HK-2 (cell line): Measurements from ENCODE around the gene TRMT10C.
"Not testable (repeated sequence)": the region's sequence is repeated elsewhere in the genome, so short reads cannot be mapped to it uniquely, and the experiment has no call there.

Experiments
- DNase-seq: peaks from one replicate; pipeline ENCODE4 v3.0.0-alpha.2; 2018; ENCODE audit not compliant: unreplicated experiment

Gene TRMT10C

GRCh38 chr3:101548527-101549105, 13.1 kb upstream of the TRMT10C start:
- no peak for DNase-seq

DNA sequence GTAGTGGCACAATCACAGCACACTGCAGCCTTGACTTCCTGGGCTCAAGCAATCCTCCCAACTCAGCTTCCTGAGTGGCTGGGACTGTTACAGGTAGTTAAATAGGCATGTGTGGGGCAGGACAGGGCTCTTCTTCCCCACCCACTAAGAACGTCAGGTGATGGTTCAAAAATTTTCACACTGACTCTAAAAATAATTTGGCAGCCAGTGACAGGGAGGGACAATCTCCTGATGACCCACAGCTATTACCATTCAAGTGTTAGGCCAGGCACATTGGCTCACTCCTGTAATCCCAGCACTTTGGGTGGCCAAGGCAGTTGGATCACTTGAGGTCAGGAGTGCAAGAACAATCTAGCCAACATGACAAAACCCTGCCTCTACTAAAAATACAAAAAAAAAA, 12.2 kb upstream of the TRMT10C start:
- DNase-seq: no peak

GRCh38 chr3:101551359-101552081, 10.1 kb upstream of the TRMT10C start:
- DNase-seq: not testable (repeated sequence)

DNA sequence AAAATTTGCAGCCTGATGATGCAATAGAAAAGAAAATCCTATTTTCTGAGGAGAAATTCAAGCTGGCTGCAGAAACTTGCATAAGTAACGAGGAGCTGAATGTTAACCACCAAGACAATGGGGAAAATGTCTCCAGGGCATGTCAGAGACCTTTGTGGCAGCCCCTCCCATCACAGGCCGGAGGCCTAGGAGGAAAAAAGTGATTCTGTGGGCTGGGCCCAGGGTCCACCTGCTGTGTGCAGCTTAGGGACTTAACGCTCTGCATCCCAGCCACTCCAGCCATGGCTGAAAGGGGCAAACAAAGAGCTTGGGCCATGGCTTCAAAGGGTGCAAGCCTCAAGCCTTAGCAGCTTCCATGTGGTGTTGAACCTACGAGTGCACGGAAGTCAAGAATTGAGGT, 8.3 kb upstream of the TRMT10C start:
- not testable (repeated sequence) for DNase-seq

GRCh38 chr3:101556064-101556463, 5.6 kb upstream of the TRMT10C start:
- no peak for DNase-seq

DNA sequence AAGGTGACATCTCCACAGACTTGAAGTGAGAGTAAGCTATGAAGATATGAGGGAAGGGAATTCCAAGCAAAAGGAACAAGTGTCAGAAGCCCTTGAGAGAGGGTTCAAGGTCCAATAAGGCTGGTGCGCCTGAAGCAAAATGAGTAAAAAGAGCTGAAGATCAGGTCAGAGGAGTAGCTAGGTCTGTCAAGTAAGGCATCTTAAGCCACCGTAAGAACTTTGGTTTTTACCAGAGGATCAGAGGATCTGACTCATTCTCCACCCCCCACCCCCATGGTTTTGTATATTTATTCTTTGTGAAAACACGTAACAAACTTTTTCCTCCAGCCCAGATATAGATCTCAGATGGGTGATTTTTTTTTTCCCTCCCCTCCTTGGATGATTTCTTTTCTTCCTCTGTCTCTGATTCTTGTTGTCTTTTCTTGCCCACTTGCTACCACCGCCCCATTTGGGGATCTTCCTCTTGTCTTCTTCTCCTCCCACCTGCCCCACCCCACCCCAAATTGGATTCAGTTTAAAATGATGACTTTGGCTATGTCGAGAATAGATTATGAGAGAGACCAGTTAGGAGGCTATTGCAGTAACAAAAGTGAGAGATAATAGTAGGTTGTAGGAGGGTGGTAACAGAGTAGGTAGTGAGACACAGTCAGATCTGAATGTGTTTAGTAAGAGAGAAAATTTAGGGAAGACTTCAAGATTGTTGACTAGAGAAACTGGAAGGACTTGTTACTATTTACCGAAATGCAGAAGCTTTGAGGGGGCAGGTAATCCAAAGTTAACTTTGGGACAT, 6.1 kb downstream of the TRMT10C start:
- DNase-seq: no peak

DNA sequence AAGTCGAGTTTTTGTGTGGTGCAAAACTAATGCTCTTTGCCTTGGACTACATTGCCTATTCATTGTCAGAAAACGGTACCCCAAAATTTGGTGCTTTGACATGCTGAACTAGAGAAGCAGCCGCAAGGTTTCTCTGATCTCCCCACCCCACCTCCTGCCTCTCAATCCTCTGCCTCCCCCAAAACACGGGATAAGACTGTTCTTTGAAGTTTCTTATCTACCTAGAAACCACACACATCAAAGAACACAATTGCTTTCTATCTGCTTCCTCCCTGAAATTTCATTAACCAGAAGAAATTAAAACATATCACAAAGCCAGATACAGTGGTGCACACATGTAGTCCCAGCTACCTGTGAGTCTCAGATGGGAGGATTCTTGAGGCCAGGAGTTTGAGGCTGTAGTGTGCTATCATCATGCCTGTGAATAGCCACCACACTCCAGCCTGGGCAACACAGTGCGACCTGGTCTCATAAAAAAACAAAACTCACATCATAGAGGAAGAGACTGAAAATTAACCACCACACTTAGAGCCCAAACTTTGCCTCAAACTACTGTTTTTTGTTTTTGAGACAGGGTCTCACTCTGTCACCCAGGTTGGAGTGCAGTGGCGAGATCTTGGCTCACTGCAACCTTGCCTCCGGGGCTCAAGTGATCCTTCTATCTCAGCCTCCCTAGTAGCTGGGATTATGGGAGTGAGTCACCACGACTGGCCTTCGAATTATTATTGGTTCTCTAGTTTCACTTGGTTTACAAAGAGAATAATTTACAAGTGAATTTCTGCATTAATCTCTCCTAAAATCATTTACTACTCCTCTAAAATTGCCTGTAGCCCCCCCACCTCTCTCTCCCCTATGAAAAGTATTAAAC, 9.6 kb downstream of the TRMT10C start:
- DNase-seq: no peak

GRCh38 chr3:101573449-101574387, 12.1 kb downstream of the TRMT10C start, which contains the start of gene PCNP:
Gene PCNP, plus strand, starts transcription at chr3:101574180. Its CDS starts 36 bp downstream, at chr3:101574216.
- DNase-seq: peak; percentile 99

DNA sequence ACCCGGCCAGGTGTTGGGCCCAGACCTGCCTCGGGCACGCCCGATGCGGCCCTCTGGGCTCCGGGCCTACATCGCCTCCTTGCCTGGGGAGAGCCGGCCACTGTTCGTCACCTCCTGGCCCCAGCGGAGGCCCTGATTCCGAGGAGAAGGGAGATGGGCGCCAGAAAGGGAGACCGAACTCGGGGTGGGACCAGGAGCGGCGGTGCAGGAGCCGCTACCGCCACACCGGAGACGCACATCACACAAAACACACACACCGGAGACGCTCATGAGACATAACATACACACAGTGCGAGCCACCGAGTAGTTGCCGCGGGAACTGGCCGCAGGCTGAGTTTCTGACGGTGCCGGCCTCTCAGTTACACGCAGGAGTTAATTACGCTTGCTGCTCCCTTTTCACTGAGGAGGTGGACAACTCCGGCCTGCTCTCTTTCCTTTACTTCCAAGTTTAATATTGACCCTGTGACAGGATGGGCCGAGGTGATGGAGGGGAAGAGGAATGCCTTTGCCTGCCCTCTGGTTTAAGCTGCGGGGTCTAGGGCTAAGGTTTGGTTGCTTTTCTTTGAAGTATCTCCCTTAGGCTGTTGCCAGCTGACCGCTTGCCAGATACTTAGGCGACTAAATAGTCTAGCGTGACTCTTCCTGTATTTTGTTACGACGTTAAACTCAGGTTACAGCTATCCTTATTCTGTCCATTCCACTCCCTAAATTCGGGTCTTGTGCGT, 12.9 kb downstream of the TRMT10C start:
- DNase-seq: peak; percentile 71

- DNase-seq: no peak
Observed at GRCh38 chr3:101577286-101577685, 15.6 kb downstream of the TRMT10C start.

DNA sequence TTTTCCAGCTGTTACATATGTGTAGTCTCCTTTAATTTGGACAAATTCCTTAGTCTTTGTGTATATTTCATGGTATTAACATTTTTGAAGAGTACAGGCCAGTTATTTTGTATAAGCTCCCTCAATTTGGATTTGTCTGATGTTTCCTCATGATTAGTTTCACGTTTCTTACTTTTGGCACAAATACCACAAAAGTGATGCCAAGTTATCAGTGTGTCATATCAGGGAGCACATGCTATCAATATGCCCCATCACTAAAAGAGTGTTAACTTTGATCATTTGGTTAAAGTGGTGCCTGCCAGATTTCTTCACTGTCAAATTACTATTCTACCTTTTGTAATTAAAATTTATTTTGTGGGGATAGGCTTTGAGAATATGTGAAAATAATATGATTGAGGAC, 26.9 kb downstream of the TRMT10C start:
- no peak for DNase-seq

- no peak for DNase-seq
Observed at GRCh38 chr3:101591071-101591470, 29.4 kb downstream of the TRMT10C start.

DNA sequence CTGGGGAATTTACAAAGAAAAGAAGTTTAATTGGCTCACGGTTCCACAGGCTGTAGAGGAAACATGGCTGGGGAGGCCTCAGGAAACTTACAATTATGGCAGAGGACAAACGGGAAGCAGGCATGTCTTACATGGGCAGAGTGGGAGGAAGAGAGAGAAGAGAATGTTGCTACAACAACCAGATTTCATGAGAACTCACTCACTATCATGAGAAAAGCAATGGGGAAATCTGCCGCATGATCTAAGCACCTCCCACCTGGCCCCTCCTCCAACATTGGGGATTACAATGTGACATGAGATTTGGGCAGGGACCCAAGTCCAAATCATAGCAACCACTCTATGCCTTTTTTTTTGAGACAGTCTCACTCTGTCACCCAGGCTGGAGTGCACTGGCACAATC, 41.1 kb downstream of the TRMT10C start:
- no peak for DNase-seq

- no peak for DNase-seq
Observed at GRCh38 chr3:101603184-101603583, 41.5 kb downstream of the TRMT10C start.

GRCh38 chr3:101605398-101605797, 43.7 kb downstream of the TRMT10C start:
- DNase-seq: not testable (repeated sequence)

DNA sequence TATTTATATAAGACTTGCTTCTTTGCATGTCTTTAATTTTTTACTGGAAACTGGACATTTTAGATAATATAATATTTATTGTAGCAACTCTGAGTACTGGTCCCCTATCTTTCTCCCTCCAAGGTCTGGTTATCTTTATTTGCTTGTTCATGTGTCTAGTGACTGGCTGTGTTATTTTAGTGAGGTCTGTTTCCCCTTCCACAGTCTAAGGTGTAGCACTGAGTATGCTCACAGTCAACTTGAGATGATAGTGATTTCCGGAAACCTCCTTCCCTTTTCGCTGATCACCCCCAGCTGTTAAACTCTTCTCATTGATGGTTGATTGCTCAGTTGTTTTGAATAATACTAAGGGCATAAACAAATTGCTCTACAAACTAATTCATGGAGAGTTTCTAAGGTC, 49.4 kb downstream of the TRMT10C start:
- DNase-seq: no peak

- DNase-seq: not testable (repeated sequence)
Observed at GRCh38 chr3:101613014-101613413, 51.3 kb downstream of the TRMT10C start.

DNA sequence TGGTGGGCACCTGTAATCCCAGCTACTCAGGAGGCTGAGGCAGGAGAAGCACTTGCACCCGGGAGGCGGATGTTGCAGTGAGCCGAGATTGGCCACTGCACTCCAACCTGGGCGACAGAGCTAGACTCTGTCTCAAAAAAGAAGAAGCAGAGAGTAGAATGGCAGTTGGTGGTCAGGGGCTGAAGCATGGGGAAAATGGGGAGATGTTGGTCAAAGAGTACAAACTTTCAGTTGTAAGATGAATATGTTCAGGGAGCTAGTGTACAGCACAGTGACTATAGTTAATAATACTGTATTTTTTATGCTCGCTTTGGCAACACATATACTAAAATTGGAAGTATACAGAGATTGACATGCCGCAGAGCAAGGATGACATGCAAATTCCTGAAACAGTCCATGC, 53.9 kb downstream of the TRMT10C start:
- DNase-seq: no peak
